ENCODE measurements around the gene ATP13A3.

GRCh38 chr3:194532591-194532990 is 45.8 kb upstream of the ATP13A3 start:
- TF ChIP-seq CTCF (IDR thresholded peaks at IDR 0.05) (no peak), POLR2A (IDR thresholded peaks at IDR 0.05) (no peak)

Measured in heart left ventricle (tissue), 13 donors.